SU-DHL-6 (cell line): ENCODE measurements around the gene ELMO1.

ENCODE experiments used
- EZH2phosphoT487 ChIP-seq: fragments of 200-600 bp; sonication (generic), shearing (Covaris generic); conservative IDR thresholded peaks from 2 replicates; pipeline ENCODE4 v1.6.1; 2018; ENCODE audit warnings: mild to moderate bottlenecking, antibody characterized with exemption, low read length, moderate library complexity, mixed read lengths
- TF ChIP-seq, protein P1 (sequence below): fragments of 200-600 bp; sonication (generic); IDR thresholded peaks from one replicate; pipeline ENCODE4 v1.5.1; 2017; ENCODE audit warnings: antibody characterized with exemption, mild to moderate bottlenecking, low read length, moderate library complexity; ENCODE audit not compliant: insufficient read depth, poor library complexity, severe bottlenecking

DNA sequence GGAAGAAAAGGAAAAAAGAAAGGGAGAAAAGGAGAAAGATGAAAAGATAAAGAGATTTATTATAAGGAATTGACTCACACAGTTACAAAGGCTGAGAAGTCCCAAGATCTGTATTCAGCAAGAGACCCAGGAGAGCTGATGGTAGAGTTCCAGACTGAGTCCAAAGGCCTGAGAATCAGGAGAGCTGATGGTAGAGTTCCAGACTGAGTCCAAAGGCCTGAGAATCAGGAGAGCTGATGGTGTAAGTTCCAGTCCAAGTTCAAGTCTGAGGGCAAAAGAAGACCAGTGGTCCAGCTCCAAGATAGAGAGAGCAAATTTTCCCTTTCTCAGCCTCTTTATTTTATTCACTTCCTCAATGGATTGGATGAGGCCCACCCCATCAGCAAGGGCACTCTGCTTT is 627.0 kb downstream of the ELMO1 start:
- no peak for TF ChIP-seq EZH2phosphoT487
- TF ChIP-seq, protein P1, sequence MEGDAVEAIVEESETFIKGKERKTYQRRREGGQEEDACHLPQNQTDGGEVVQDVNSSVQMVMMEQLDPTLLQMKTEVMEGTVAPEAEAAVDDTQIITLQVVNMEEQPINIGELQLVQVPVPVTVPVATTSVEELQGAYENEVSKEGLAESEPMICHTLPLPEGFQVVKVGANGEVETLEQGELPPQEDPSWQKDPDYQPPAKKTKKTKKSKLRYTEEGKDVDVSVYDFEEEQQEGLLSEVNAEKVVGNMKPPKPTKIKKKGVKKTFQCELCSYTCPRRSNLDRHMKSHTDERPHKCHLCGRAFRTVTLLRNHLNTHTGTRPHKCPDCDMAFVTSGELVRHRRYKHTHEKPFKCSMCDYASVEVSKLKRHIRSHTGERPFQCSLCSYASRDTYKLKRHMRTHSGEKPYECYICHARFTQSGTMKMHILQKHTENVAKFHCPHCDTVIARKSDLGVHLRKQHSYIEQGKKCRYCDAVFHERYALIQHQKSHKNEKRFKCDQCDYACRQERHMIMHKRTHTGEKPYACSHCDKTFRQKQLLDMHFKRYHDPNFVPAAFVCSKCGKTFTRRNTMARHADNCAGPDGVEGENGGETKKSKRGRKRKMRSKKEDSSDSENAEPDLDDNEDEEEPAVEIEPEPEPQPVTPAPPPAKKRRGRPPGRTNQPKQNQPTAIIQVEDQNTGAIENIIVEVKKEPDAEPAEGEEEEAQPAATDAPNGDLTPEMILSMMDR: no peak
